GM10266 (cell line): Measurements from ENCODE around the gene SELENOK.

Experiments
- DNase-seq: peaks from one replicate; pipeline ENCODE4 v3.0.0; 2012; ENCODE audit errors: extremely low spot score
- TF ChIP-seq, protein P1 (sequence below): IDR thresholded peaks from 2 replicates; pipeline ENCODE4 v1.5.1; 2012; ENCODE audit warnings: mild to moderate bottlenecking, low read depth; ENCODE audit not compliant: control insufficient read depth, insufficient read depth; ENCODE audit errors: missing control alignments

The SELENOK gene

DNA sequence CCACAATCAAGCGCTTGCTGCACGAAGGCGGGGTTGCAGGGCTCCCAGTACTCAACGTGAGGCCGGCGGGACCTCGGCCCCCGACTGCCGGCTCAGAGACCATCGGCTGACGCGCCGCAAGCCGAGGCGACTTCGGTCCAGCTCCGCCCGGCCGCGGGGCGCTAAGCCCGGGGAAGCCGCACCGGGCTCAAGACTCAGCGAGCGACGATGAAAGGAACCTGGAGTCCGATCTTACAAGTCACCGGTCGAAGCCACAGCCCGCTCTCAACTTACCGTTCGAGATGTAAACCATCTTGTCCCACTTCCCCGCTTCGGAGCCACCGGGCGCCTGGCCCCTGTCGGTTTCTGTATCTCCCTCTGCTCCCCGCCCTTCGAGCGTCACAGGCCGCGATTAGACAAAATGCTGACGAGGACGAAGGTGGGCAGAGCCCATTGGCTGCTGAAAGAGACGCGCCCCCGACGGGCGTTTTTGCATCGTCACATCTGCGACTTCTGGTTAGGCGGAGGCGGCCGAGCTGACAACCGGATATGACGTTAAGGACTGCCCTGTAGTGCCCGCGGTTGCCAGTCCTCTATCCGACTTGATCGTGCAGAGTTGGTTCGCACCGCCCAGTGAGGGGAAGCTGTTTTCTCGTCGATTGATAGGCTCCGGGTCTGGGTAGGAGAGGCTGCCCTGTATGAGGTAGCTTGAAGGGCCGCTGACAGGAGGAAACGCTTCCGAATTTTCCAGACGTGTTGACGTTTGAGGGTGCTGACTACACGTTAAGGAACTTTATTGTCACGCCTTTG, at the start of gene SELENOK:
Gene SELENOK (minus strand): TSS at position 363 of the 789 bp plus-strand sequence.
- TF ChIP-seq, protein P1, sequence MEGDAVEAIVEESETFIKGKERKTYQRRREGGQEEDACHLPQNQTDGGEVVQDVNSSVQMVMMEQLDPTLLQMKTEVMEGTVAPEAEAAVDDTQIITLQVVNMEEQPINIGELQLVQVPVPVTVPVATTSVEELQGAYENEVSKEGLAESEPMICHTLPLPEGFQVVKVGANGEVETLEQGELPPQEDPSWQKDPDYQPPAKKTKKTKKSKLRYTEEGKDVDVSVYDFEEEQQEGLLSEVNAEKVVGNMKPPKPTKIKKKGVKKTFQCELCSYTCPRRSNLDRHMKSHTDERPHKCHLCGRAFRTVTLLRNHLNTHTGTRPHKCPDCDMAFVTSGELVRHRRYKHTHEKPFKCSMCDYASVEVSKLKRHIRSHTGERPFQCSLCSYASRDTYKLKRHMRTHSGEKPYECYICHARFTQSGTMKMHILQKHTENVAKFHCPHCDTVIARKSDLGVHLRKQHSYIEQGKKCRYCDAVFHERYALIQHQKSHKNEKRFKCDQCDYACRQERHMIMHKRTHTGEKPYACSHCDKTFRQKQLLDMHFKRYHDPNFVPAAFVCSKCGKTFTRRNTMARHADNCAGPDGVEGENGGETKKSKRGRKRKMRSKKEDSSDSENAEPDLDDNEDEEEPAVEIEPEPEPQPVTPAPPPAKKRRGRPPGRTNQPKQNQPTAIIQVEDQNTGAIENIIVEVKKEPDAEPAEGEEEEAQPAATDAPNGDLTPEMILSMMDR: no peak
- peak; percentile 91 for DNase-seq

DNA sequence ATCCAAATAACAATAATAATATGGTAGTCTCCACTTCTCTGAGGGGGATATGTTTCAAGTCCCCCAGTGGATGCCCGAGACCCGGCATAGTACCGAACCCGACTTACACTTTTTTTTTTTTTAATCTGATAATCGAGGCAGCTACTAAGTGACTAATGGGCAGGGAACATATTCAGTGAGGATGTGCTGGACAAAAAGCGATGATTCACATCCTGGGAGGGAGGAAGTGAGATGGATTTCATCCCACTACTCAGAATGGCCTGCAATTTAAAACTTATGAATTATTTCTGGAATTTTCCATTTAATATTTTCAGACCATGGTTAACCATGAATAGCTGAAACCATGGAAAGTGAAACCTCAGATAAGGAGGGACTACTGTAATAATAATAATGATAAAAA, 49.5 kb upstream of the SELENOK start:
- no peak for DNase-seq
- TF ChIP-seq, protein P1: no peak

DNA sequence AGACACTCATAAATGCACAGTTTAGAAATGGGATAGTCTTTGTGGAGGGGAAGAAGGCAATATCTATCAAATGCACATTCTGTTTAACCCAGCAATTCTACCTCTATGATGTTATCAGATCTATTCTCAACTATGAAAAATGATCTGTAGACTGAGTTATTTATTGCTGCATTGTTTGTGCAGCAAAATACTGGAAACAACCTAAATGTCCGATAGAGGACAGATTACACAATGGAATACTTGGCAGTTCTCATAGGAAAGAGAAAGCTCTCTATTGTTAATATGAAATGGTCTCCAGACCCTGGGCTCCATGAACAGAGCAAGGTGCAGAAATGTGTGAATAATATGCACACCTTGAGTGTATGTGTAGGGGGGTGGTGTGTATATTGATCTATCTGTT, 49.0 kb upstream of the SELENOK start:
- no peak for DNase-seq
- TF ChIP-seq, protein P1: no peak

DNA sequence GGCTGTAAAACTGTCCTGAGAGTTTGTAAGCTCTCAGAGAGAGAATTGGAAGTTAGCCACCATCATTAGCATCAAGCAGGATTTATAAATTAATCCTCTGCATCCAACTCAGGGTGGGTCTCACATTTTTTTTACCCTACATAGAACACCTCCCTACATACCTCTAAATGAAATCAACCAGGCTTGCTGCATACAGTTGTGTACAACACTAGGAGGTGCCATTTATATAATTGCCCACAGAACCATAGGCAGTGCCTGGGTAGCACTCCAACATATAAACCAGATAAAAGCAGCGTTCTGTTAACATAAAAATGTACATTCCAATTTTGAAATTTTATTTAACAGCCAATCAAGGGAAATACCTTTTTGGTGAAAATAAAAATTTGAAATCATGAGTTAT, 48.2 kb upstream of the SELENOK start:
- no peak for DNase-seq
- TF ChIP-seq, protein P1: no peak

DNA sequence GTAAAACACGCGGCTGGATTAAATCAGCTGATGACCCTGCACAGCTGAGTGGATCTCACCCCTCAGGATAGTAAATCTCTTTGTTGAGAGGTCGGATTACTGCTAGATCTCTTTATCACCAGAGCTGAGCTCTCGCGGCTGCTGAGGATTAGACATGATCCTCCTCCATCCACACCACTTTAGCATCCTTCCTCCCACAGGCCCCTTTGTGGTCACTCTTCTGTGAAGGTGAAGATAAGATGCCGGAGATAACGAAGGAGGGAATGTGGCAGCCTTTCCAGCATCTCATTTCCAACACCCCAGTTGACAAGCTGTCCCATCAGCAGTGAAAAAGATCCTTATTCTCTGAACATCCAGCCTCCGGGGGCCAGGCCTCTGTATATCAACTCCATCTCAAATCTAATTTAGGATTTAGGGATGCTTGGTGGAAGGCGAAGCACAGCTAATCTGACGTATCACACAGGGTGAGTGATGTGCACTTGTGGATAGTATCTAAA, 47.5 kb upstream of the SELENOK start:
- no peak for DNase-seq
- TF ChIP-seq, protein P1: no peak

DNA sequence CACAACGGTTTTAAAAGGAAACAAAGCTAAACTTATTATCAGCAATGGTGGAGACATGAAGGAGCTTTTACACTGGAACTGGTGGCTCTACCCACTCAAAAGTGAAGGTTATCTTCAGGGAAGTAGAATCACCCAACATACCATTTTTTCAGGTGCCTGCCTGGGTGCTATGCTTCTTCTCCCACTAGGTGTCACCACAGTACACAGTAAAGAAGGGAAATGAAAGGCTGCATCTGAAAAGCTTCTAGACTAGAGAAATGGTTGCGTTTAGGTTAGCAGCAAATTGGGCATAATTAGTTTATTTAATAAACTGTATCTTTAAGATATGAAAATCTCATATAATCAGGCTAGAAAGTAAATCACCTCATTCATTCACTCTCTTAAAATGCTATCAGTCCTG, 47.0 kb upstream of the SELENOK start:
- peak; percentile 52 for DNase-seq
- TF ChIP-seq, protein P1: peak; percentile 76

DNA sequence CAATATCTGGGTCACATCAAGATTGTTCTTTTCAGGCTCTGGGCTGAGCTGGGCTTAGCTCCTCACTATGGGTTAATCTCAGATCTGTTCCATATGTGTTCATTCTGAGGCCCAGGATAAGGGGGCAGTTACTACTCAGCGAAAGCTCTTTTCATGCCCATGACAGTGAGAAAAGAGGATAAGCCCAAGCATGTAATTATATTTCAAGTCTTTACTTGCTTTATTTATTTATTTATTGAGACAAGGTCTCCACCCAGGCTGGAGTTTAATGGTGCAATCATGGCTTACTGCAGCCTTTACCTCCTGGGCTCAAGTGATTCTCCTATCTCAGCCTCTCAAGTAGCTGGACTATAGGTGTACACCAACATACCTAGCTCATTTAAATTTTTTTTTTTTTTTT, 44.7 kb upstream of the SELENOK start:
- TF ChIP-seq, protein P1: no peak
- DNase-seq: no peak
